HPDE6-E6E7 (cell line): ENCODE data around the gene BRME1.

Experiments
- DNase-seq: peaks from one replicate; pipeline ENCODE4 v3.0.0; 2011; ENCODE audit warnings: missing footprints; ENCODE audit errors: extremely low spot score

The BRME1 gene

DNA sequence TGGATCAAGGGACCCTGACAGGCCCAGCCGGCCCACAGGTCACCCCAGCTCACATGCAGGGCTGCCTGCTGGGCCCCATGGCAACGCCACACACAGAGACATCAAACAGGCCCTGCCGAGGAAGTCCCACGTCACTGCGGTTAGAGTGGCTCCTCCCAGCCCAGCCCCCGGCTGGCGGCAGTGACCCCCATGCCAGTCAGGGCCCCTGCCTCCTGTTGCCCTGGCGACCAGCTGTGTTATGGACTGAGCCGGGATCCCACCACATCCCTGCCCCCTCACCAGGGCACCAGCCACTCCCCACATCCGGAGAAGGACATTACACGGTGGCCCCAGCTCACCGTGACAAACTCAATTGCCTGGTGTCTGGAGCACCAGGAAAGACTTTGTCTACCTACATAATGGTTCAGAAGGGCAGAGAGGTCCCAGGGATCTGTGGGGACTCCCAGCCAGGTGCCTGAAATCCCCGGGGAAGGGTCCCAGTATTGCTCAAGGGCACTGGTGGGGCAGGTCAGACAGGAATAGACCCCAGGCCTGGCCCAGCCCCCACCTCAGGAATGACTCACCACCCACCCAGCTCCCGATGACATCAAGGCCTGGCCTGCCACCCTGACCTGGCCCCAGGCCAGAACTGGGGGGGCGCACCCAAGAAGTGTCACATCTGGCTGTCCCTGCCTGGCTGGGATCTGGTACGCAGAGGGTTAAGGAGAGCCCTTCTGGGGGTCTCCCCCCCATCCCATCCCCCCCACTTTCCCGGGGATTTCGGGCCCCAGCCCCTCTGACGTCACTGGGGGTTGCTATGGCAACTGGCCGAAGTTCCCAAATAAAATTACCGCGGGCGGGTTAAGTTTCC lies 59.1 kb downstream of the BRME1 start:
- no peak for DNase-seq

DNA sequence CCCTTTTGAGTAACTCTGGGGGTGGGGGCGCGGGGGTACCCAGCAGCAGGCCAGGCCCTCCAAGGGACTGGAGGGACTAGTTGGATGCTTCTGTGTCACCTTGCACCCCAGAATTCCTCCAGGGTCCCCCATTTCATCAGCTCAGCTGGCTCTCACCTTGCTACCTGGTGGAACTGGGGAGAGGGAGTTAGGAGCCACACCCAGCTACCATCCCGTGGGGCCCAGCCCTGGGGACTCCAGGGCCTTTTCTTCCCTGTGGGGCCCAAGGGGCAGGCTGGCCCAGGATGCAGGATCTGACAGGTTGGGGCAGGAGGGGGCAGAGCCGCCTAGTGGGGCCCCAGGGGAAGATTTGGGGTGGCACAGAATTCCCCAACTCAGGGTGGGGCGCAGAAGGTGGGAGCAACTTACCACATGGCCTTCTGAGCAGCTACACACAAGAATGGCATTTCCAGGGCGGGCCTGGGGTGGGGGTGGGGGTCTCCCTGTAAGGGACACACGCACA lies 61.7 kb downstream of the BRME1 start:
- no peak for DNase-seq

DNA sequence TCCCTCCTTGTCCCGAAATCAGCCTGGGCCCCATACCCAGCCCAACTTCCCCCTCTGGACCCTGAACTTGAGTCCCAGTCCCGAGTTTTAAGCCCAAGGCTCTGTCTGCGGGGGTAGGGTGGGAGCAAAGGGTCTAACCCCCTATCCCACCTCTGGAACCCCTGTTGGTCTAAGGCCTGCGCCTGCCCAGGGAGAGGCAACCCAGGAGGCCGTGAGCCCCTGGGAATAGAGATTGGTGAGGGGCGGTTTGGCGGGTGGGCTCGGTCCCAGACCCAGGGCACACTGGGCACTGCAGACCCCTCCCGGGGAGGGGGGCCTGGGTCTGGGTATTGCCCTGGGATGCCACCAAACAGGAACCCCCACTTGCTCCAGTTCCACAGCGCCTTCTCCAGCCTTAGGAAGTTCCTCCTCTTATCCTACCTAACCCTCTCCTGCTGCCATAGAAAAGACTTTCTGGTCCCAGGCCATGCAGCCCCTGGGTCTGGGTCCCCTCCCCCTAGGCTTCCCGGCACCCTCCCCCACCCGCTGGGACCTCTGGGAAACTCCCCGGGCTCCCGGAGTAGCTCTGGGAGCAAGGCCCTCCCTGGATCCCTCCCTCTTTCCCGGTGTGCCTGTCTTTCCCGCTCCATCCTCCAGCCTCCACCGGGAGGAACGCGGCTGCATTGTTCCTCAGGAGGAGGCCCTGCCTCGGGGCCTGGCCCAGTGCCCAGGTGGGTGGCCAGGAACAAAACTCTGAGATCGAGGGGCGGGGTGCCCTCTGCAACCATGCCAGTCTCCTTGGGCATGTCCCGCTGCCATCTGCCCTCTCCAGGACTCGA lies 62.6 kb downstream of the BRME1 start:
- DNase-seq, result no peak

- no peak for DNase-seq
Observed at GRCh38 chr19:13842291-13843103, 63.4 kb downstream of the BRME1 start.

DNA sequence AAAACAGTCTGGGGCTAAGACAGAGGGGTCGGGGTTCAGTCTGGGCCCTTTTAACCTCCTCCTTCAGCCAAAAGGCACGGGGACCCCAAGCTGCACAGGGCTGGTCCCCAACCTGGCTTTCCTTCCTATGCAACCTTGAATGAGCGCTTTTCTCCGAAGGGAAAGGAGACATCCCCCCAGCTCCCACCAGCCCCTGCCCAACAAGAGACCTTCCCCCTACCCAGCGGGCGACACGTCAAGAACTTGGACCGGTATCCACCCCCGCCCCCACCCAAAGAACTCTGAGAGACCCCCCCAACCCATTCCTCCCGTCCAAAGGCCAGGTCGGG lies 64.0 kb downstream of the BRME1 start:
- DNase-seq, result no peak

DNA sequence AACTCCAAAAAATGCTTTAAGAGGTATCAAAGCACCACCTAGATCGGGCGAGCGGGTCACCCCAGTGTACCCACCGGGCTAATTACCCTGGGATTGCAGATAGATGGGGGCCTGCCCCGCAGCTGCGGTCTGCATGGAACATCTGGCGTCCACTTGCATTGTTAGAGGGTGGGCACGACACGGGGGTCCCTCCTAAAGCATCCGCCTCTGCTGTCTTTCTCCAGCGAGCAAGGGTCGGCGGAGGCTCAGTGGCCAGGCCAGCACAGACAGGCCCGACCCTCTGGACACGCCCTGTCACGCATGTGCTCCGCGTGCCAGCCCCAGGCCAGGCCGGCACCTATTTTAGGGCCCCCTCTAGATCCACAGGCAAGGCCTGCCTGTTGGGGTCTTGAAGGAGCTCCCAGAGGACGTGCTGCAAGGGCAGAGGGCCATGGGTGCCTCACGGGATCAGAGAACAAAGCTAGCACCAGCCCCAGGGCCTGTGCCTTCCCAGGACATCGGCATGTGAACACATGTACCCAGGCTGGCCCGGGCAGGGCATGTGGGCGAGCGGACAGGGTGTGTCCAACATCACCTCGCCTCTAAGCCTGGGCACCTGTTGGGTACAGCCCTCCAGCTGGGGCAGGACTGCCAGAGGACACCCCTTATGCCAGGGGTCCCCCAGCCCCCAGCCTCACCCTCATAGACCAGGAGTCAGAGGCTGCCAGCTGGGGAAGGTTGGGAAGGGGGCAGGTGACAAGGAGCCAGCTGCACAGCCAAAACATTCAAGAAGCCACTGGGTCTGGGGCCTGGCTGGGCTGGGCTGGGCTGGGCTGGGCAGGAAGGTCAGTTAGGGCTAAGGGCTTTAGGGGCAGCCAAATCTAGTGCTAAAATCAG lies 64.6 kb downstream of the BRME1 start:
- no peak for DNase-seq

- no peak for DNase-seq
Observed at GRCh38 chr19:13840305-13841085, 65.4 kb downstream of the BRME1 start.

- DNase-seq, result no peak
Observed at GRCh38 chr19:13839938-13840304, 66.0 kb downstream of the BRME1 start.

GRCh38 chr19:13839130-13839937 lies 66.6 kb downstream of the BRME1 start:
- no peak for DNase-seq

DNA sequence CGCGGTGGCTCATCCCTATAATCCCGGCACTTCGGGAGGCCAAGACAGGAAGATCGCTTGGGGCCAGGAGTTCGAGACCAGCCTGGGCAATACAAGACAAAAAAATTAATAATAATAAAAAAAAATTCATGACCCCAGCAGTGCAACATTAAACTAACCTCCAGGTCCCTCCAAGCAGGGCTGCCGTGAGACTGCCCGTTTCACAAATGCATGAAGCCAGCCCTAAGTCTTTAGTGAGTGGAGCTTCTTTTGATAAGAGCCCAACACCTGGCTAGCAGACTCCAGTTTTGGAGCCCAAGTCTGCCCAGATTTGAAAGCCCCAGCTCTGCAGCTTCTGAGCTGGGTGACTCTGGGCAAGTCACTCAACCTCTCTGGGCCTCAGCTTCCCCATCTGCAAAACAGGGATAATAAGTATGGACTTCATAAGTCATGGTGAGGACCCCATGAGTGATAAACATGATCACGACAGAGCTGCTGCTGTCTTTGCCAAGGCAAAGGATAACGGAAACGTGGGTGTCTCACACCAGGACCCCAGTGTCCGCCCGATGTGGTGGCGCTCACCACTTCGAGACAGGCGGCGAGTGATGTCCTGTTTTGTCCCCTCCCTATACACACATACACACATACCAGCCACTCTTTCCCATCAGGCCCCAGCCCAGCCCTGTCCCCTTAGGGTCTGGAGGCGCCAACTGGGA lies 67.3 kb downstream of the BRME1 start:
- DNase-seq, result no peak

DNA sequence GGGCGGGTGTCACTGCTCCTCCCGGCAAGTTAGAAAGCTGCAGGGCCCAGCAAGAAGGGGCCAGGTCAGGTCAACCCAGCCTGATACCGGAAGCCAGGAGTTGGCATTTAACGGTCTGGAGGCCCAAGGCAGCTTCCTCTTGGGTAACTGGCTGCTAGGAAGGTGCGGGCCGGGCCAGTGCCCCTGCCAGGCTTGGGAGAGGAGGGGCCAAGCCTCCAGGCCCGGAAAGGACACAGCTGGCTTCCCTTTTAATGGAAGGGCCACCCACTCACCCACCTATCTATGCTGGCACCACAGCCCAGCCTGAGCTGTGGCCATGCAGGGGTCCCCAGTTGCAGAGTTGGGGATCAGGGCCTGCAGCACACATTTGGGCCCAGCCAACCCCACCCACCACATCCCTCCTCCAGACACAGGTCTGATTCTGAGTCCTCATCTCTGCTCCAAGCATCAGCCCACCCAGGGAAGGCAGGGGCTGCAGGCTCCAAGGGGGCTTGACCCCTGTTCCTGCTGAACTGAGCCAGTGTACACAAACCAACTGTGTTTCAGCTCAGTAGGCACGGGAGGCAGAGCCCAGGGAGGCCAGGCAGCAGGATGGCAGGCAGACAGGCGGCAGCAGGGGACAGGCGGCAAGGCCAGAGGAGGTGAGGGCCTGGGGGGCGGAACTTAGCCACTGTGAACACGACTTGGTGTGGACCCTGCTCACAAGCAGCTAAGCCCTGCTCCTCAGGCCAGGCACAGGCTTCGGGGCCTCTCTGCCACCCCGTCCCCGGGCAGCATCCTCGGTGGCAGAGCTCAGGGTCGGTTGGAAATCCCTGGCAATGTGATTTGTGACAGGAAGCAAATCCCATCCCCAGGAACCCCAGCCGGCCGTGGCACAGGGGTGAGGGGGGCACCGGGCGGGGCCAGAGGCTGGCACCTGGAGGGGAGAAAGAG lies 69.9 kb downstream of the BRME1 start:
- DNase-seq, result no peak

DNA sequence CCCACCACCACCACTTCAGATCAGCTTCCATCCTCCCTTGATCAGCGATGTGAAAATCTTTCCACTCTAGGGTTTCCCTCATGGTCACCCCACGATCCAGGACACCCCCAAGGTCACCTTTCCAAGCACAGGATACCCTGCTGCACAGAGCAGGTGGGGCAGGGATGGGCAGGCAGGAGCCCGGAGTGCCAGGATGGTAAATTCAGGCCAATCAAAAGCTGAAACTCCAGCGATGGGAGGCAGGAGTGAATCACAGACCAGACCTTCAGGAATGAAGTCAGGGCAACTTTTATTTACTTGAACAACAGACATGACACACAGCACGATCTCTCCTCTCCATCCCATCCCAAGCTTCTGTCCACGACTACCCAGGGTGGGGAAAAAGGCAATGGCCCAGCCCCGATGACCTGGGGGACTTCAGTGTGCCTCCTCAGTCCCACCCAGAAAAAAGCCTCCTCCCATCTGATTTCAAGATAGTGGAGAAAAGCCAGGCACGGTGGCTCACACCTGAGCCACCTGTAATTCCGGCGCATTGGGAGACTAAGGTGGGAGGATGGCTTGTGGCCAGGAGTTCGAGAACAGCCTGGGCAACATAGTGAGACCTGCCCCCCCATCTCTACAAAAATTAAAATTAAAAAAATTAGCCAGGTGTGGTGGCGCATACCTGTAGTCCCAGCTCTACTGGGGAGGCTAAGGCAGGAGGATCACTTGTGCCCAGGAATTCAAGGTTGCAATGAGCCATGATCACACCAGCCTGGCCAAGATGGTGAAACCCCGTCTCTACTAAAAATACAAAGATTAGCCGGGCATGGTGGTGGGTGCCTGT lies 71.5 kb downstream of the BRME1 start:
- no peak for DNase-seq

GRCh38 chr19:13833330-13834243 lies 72.3 kb downstream of the BRME1 start:
- DNase-seq, result no peak
